K562 (cell line): ENCODE results near the gene PDGFD. TPM values are rescaled to one million over a fixed set of nuclear protein-coding genes. Genes with fewer than 3 reads are reported as not detected.

Experiments used
- ATAC-seq: fragments of 200-7000 bp; cut with Tn5 transposase; 3 replicates; pipeline ENCODE4 v1.9.1; 2020; ENCODE audit warnings: moderate library complexity
- BruUV-seq: library from RNA; stranded (reverse); fragments of 400-500 nt; replicated peaks from 2 replicates; lab custom pipeline; 2021; lab: Mats Ljungman, UMichigan
- CTCF ChIA-PET: fragments of 300-600 bp; formaldehyde crosslinking; extraction: SDS; loops from one replicate; lab custom pipeline; 2021; ENCODE audit warnings: low intra/inter-chr PET ratio; lab: Yijun Ruan, JAX
- POLR2A ChIA-PET: fragments of 300-600, 350-650 bp; sonication (Branson Sonifier 250); formaldehyde crosslinking; extraction: SDS; loops from one replicate; lab custom pipeline; 2021; ENCODE audit warnings: antibody characterized with exemption, inconsistent platforms; lab: Yijun Ruan, JAX
- DNase-seq, 4 experiments: peaks; one replicate each; pipeline versions ENCODE4 v3.0.0 to v3.0.0-alpha.2; 2011 to 2018; ENCODE audit warnings: low spot score in 3 of 4, mixed read lengths in 3 of 4; ENCODE audit errors: extremely low read depth in 1 of 4
- FAIRE-seq: peaks from 2 replicates; lab custom pipeline; 2011; peaks lifted over from hg19 to GRCh38; lab: Jason Lieb, UNC
- H2AFZ ChIP-seq: 2 replicates; pipeline ENCODE4 v1.6.0; 2011; ENCODE audit warnings: low read depth, low read length, control low read depth, inconsistent platforms
- H3K27ac ChIP-seq: fragments of 200-600 bp; 3 replicates; pipeline ENCODE4 v1.8.0; 2011; ENCODE audit warnings: low read depth, mild to moderate bottlenecking, control low read depth, inconsistent platforms, low read length, moderate library complexity, mixed read lengths; ENCODE audit errors: extremely low read depth
- H3K27me3 ChIP-seq, 2 experiments: fragments of 300-600 bp in 1 of 2; 2 replicates in 1 of 2; 3 replicates in 1 of 2; pipeline versions ENCODE4 v1.6.0 to v1.8.0; 2011; ENCODE audit warnings: inconsistent platforms in 2 of 2, low read length in 2 of 2, mild to moderate bottlenecking in 1 of 2, mixed read lengths in 1 of 2, moderate library complexity in 1 of 2; ENCODE audit not compliant: control insufficient read depth in 2 of 2, insufficient read depth in 2 of 2
- H3K36me3 ChIP-seq: fragments of 300-600 bp; 3 replicates; pipeline ENCODE4 v1.8.0; 2011; ENCODE audit warnings: mild to moderate bottlenecking, low read length, inconsistent platforms; ENCODE audit not compliant: control insufficient read depth, insufficient read depth
- H3K4me1 ChIP-seq, 2 experiments: fragments of 200-600 bp in 1 of 2; replicated peaks in 1 of 2; 2 replicates in 1 of 2; 3 replicates in 1 of 2; pipeline versions ENCODE4 v1.5.1 to v1.8.0; 2011; ENCODE audit warnings: inconsistent platforms in 2 of 2, low read length in 2 of 2, mild to moderate bottlenecking in 1 of 2, mixed read lengths in 1 of 2, moderate library complexity in 1 of 2; ENCODE audit not compliant: control insufficient read depth in 2 of 2, insufficient read depth in 2 of 2
- H3K4me2 ChIP-seq: 2 replicates; pipeline ENCODE4 v1.6.1; 2011; ENCODE audit warnings: low read length, control low read depth, inconsistent platforms, mixed read lengths; ENCODE audit not compliant: insufficient read depth
- H3K4me3 ChIP-seq: fragments of 200-600 bp; sonication (generic), shearing (Covaris generic); 2 replicates; pipeline ENCODE4 v1.5.1; 2016; ENCODE audit warnings: control low read depth, inconsistent platforms
- H3K79me2 ChIP-seq: fragments of 200-600 bp; 3 replicates; pipeline ENCODE4 v1.8.0; 2011; ENCODE audit warnings: low read length, inconsistent platforms; ENCODE audit not compliant: control insufficient read depth, insufficient read depth
- H3K9ac ChIP-seq, 2 experiments: 2 replicates each; pipeline versions ENCODE4 v1.6.0 to v1.6.1; 2011; ENCODE audit warnings: low read depth in 2 of 2, low read length in 2 of 2, control low read depth in 1 of 2, inconsistent platforms in 1 of 2, mild to moderate bottlenecking in 1 of 2, mixed read lengths in 1 of 2; ENCODE audit not compliant: insufficient read depth in 1 of 2
- H3K9me1 ChIP-seq: one replicate; pipeline ENCODE4 v1.6.0; 2011; ENCODE audit warnings: inconsistent platforms, mild to moderate bottlenecking, low read length, moderate library complexity; ENCODE audit not compliant: control insufficient read depth, insufficient read depth
- H3K9me3 ChIP-seq: replicated peaks from 2 replicates; pipeline ENCODE4 v1.5.1; 2011; ENCODE audit warnings: low read depth, low read length, inconsistent platforms; ENCODE audit not compliant: control insufficient read depth, insufficient read depth
- H4K20me1 ChIP-seq: replicated peaks from 2 replicates; pipeline ENCODE4 v1.6.1; 2011; ENCODE audit warnings: low read length, inconsistent platforms, mixed read lengths; ENCODE audit not compliant: control insufficient read depth, insufficient read depth
- BACH1 ChIP-seq: fragments of 200-800 bp; sonication (Bioruptor generic); IDR thresholded peaks from 2 replicates; pipeline ENCODE4 v1.6.1; 2016; ENCODE audit warnings: missing genetic modification characterization, missing compliant biosample characterization
- POLR3G ChIP-seq: IDR thresholded peaks from 2 replicates; pipeline ENCODE4 v1.6.1; 2011; ENCODE audit not compliant: insufficient read length, insufficient replicate concordance; ENCODE audit errors: extremely low read depth
- SETDB1 ChIP-seq: IDR thresholded peaks from one replicate; pipeline ENCODE4 v1.6.1; 2012; ENCODE audit warnings: low read length, control low read depth, inconsistent platforms
- SMARCA4 ChIP-seq: fragments of 450-650 bp; IDR thresholded peaks from 2 replicates; pipeline ENCODE4 v1.6.1; 2016
- WGBS: fragments of 100-300 bp; shearing (Covaris generic); methylation state at CpG from one replicate; pipeline ENCODE4 v1.1.6; 2016; ENCODE audit warnings: low coverage, mixed read lengths; ENCODE audit not compliant: insufficient coverage; ENCODE audit errors: missing lambda C conversion rate; 5-methylcytosine and 5-hydroxymethylcytosine counted together
- in situ Hi-C: fragments of 300-500 bp; cut with MboI; formaldehyde crosslinking; loops from 4 replicates; pipeline ENCODE4 v1.15.0; 2018; ENCODE audit warnings: inconsistent platforms, mixed read lengths
- intact Hi-C: fragments of 100-400 bp; cut with micrococcal nuclease; formaldehyde crosslinking; loops from 2 replicates; pipeline ENCODE4 v1.14.2; 2022
- polyA plus RNA-seq, 8 experiments: library from polyadenylated mRNA; depleted of rRNA in 4 of 8; stranded (reverse) in 5 of 8; unstranded in 3 of 8; fragments of >200 nt; fragmentation: Nextera tagmentation in 2 of 8; fragmentation: Illumina TruSeq in 1 of 8; extraction: Ambion mirVana in 2 of 8; extraction: Trizol in 1 of 8; gene quantifications; 2 replicates each; pipeline versions ENCODE4 v1.2.1 to v1.2.3, GENCODE V29; 2011 to 2014; ENCODE audit warnings: inconsistent platforms in 1 of 8, missing spikeins in 1 of 8
- total RNA-seq, 7 experiments: library from RNA; depleted of rRNA in 6 of 7; stranded (reverse); fragments of >200 nt in 6 of 7; fragmentation: Illumina TruSeq in 2 of 7; extraction: Trizol in 2 of 7; gene quantifications; 2 replicates each; pipeline versions ENCODE4 v1.2.1 to v1.2.3, GENCODE V29; 2011 to 2021; ENCODE audit warnings: low replicate concordance in 1 of 7

The PDGFD gene
- total and polyA plus RNA-seq, 9 of the 15 experiments (the other 6 are each of a cell fraction or from before 2014, with no cell fraction given): 0.11 TPM; not detected in 8

DNA sequence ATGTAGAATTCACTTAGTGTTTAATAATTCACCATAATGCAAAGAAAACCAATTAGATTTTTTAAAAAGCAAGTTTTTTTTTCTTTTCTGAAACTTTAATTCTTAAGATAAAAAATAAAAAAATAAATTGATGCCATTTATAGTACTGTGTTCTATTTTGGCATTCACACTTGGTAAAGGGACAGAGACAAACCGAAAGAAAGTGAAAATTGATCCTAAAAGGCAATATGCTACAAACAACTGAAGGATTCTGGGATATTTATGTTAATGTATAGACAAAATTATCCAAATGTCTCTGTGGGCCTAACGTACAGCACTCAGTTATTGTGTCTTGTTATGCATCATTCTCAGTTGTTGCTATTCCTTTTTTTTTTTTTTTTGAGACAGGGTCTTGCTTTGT, 169.4 kb downstream of the PDGFD start:
- intact Hi-C loops: no loop called here
- Histone ChIP-seq H2AFZ (no peak overlapping the region), H3K4me2 (no peak overlapping the region), H3K9ac (no peak overlapping the region), H3K36me3 (no peaks in the 10 kb centered on the region), H3K4me1 (no peaks in the 10 kb centered on the region), H3K9me1 (no peaks in the 10 kb centered on the region), H4K20me1 (no peaks in the 10 kb centered on the region), H3K4me3 (no peak overlapping the region), H3K79me2 (no peaks in the 10 kb centered on the region), H3K27me3 (no peaks in the 10 kb centered on the region), H3K27ac (no peak overlapping the region), H3K9me3 (no peaks in the 10 kb centered on the region; the same call in 1 of the 2 replicates)
- no peak for ATAC-seq
- ChIA-PET POLR2A (no interaction called here), CTCF (no interaction called here)
- WGBS: 4% methylated on average over 2 of the region's 2 CpGs
- in situ Hi-C loops: no loop called here
- no peak for FAIRE-seq
- no peak for TF ChIP-seq BACH1 (tag)
- TF ChIP-seq POLR3G: no peak
- DNase-seq: no peak
- BruUV-seq: no TSS peak

DNA sequence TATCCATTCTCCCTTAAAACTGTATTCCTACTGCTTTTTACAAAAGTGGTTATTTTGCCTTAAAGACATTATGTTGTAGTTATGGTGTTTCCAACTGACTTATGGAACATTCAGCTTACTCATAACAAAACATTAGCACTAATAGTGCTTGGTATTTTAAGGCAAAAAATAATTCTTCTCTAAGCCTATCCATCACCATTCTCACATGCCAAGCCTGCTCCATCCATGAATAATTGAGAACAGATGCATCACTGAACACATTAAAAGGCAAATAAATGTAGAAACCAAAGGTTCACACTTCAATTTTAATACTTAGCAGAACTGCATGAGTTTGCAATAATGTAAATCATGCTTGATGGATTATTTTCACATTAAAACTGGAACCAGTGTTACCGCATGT, 169.9 kb downstream of the PDGFD start:
- Histone ChIP-seq H2AFZ (no peak overlapping the region), H3K9me1 (no peaks in the 10 kb centered on the region), H3K4me1 (no peaks in the 10 kb centered on the region), H4K20me1 (no peaks in the 10 kb centered on the region), H3K27me3 (no peaks in the 10 kb centered on the region), H3K9ac (no peak overlapping the region), H3K4me2 (no peak overlapping the region), H3K4me3 (no peak overlapping the region), H3K27ac (no peak overlapping the region), H3K36me3 (no peaks in the 10 kb centered on the region), H3K79me2 (no peaks in the 10 kb centered on the region), H3K9me3 (no peaks in the 10 kb centered on the region; the same call in 1 of the 2 replicates)
- ATAC-seq: no peak
- no peak for DNase-seq
- ChIA-PET CTCF (no interaction called here), POLR2A (no interaction called here)
- no peak for FAIRE-seq
- in situ Hi-C loops: no loop called here
- intact Hi-C loops: no loop called here
- BruUV-seq: no TSS peak
- WGBS: 0% methylated on average over 1 of the region's 1 CpG
- TF ChIP-seq SETDB1 (no peak), SMARCA4 (no peak)
